Hepatocyte (in vitro differentiated cells): ENCODE data around the gene SPOCK2.

Experiments used
- EZH2 ChIP-seq: fragments of 200-600 bp; sonication (generic); IDR thresholded peaks from 2 replicates; pipeline ENCODE4 v1.6.1; 2016; ENCODE audit warnings: antibody characterized with exemption, mild to moderate bottlenecking, borderline replicate concordance
- EZH2phosphoT487 ChIP-seq: fragments of 200-600 bp; sonication (generic); IDR thresholded peaks from one replicate; pipeline ENCODE4 v1.6.1; 2018; ENCODE audit warnings: antibody characterized with exemption, mild to moderate bottlenecking, low read depth, moderate library complexity; ENCODE audit not compliant: unreplicated experiment, severe bottlenecking
- TF ChIP-seq, protein P1 (sequence below): fragments of 200-600 bp; sonication (generic); IDR thresholded peaks from 2 replicates; pipeline ENCODE4 v1.5.1; 2016; ENCODE audit warnings: antibody characterized with exemption, mild to moderate bottlenecking; ENCODE audit not compliant: poor library complexity

DNA sequence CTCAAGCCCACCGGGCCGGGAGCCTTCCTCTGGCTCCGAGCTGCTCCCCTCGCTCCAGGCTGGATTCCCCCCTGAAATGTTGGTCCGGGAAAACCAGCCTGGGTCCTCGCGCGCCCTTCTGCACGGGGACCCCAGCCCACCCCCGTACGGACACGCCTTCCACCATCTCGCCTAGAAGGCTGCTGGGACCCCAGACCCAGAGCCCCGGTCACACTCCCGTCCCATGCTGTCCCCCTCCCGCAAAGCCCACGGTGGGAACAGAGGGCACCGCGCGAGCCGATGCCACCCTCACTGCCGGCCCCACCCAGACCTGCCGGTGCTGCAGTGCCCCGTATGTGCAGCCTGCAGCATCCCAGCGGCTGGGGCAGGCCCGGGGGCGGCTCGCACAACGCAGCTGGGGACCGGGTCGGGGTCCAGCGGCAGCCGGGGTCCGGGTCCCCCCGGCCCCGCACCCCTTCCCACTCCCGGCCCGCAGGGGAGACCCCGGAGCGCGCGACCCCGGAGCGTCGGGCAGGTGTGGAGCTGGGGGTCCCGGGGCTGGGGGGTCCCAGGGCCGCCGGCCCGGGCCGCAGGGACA, 871 bp downstream of the SPOCK2 start:
- TF ChIP-seq EZH2 (peak; percentile 98), EZH2phosphoT487 (no peak)
- TF ChIP-seq, protein P1, sequence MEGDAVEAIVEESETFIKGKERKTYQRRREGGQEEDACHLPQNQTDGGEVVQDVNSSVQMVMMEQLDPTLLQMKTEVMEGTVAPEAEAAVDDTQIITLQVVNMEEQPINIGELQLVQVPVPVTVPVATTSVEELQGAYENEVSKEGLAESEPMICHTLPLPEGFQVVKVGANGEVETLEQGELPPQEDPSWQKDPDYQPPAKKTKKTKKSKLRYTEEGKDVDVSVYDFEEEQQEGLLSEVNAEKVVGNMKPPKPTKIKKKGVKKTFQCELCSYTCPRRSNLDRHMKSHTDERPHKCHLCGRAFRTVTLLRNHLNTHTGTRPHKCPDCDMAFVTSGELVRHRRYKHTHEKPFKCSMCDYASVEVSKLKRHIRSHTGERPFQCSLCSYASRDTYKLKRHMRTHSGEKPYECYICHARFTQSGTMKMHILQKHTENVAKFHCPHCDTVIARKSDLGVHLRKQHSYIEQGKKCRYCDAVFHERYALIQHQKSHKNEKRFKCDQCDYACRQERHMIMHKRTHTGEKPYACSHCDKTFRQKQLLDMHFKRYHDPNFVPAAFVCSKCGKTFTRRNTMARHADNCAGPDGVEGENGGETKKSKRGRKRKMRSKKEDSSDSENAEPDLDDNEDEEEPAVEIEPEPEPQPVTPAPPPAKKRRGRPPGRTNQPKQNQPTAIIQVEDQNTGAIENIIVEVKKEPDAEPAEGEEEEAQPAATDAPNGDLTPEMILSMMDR: no peak
